IMR-90 (cell line): ENCODE data around the gene TMEM107. TPM values are rescaled to one million over a fixed set of nuclear protein-coding genes. Genes with fewer than 3 reads are reported as not detected.

ENCODE experiments used
- ATAC-seq: fragments of 200-7000 bp; cut with Tn5 transposase; 2 replicates; pipeline ENCODE4 v1.9.1; 2020; ENCODE audit warnings: low read depth, mild to moderate bottlenecking, moderate library complexity
- BruUV-seq: library from RNA; stranded (reverse); fragments of 400-500 nt; replicated peaks from 2 replicates; lab custom pipeline; 2021; lab: Mats Ljungman, UMichigan
- CTCF ChIA-PET: fragments of 300-600 bp; formaldehyde crosslinking; extraction: SDS; loops from one replicate; lab custom pipeline; 2021; ENCODE audit warnings: antibody characterized with exemption; lab: Yijun Ruan, JAX
- POLR2A ChIA-PET: fragments of 300-600 bp; sonication (Branson Sonifier 250); formaldehyde crosslinking; loops from one replicate; lab custom pipeline; 2022; ENCODE audit warnings: antibody characterized with exemption; ENCODE audit not compliant: unreplicated experiment; lab: Charles Lee
- DNase-seq: peaks from one replicate; pipeline ENCODE4 v3.0.0; 2013
- H2AFZ ChIP-seq: replicated peaks from 2 replicates; pipeline ENCODE3; 2013; ENCODE audit warnings: low read length, mild to moderate bottlenecking; ENCODE audit not compliant: poor library complexity
- H2AK5ac ChIP-seq: 2 replicates; pipeline ENCODE4 v1.6.1; 2013; ENCODE audit warnings: low read depth, low read length, inconsistent platforms
- H2AK9ac ChIP-seq: replicated peaks from 2 replicates; pipeline ENCODE3; 2013; ENCODE audit warnings: mild to moderate bottlenecking, low read depth, low read length, moderate library complexity; ENCODE audit not compliant: poor library complexity
- H2BK120ac ChIP-seq: 2 replicates; pipeline ENCODE4 v1.6.1; 2013; ENCODE audit warnings: low read depth, low read length, inconsistent platforms
- H2BK15ac ChIP-seq: 3 replicates; pipeline ENCODE4 v1.6.1; 2013; ENCODE audit warnings: low read depth, low read length, inconsistent platforms
- H2BK20ac ChIP-seq: 2 replicates; pipeline ENCODE4 v1.6.1; 2013; ENCODE audit warnings: low read depth, mild to moderate bottlenecking, inconsistent platforms, low read length, moderate library complexity
- H2BK5ac ChIP-seq: 2 replicates; pipeline ENCODE4 v1.6.1; 2013; ENCODE audit warnings: mild to moderate bottlenecking, low read depth, low read length, inconsistent platforms; ENCODE audit not compliant: poor library complexity, severe bottlenecking
- H3K14ac ChIP-seq: replicated peaks from 2 replicates; pipeline ENCODE4 v1.6.1; 2013; ENCODE audit warnings: low read depth, low read length, inconsistent platforms
- H3K18ac ChIP-seq: 2 replicates; pipeline ENCODE4 v1.6.1; 2013; ENCODE audit warnings: low read depth, low read length, control low read depth
- H3K23ac ChIP-seq: 2 replicates; pipeline ENCODE4 v1.6.1; 2013; ENCODE audit warnings: low read depth, low read length, inconsistent platforms
- H3K27ac ChIP-seq: 2 replicates; pipeline ENCODE4 v1.5.1; 2013; ENCODE audit warnings: mild to moderate bottlenecking, control low read depth, low read length; ENCODE audit not compliant: insufficient read depth
- H3K27me3 ChIP-seq: 2 replicates; pipeline ENCODE4 v1.6.1; 2013; ENCODE audit warnings: low read length; ENCODE audit not compliant: control insufficient read depth, insufficient read depth
- H3K36me3 ChIP-seq: 2 replicates; pipeline ENCODE4 v1.6.1; 2013; ENCODE audit warnings: low read length, mixed read lengths; ENCODE audit not compliant: control insufficient read depth, insufficient read depth
- H3K4ac ChIP-seq: 2 replicates; pipeline ENCODE4 v1.6.1; 2013; ENCODE audit warnings: low read depth, low read length, inconsistent platforms
- H3K4me1 ChIP-seq: 2 replicates; pipeline ENCODE4 v1.6.1; 2013; ENCODE audit warnings: low read length, mixed read lengths; ENCODE audit not compliant: control insufficient read depth, insufficient read depth
- H3K4me2 ChIP-seq: 2 replicates; pipeline ENCODE4 v1.6.1; 2013; ENCODE audit warnings: low read depth, mild to moderate bottlenecking, control low read depth, low read length, moderate library complexity
- H3K4me3 ChIP-seq: 2 replicates; pipeline ENCODE4 v1.5.1; 2013; ENCODE audit warnings: low read depth, mild to moderate bottlenecking, control low read depth, low read length, moderate library complexity; ENCODE audit not compliant: insufficient read depth
- H3K56ac ChIP-seq: 2 replicates; pipeline ENCODE4 v1.6.1; 2013; ENCODE audit warnings: low read length, inconsistent platforms; ENCODE audit not compliant: insufficient read depth; ENCODE audit errors: extremely low read depth
- H3K79me1 ChIP-seq, 2 experiments: 2 replicates each; pipeline ENCODE4 v1.6.1; 2013; ENCODE audit warnings: low read length in 2 of 2, inconsistent platforms in 1 of 2, low read depth in 1 of 2
- H3K9ac ChIP-seq: 2 replicates; pipeline ENCODE4 v1.6.1; 2013; ENCODE audit warnings: low read depth, low read length, control low read depth
- H3K9me1 ChIP-seq: 2 replicates; pipeline ENCODE4 v1.6.1; 2013; ENCODE audit warnings: low read length, inconsistent platforms; ENCODE audit not compliant: insufficient read depth
- H3K9me3 ChIP-seq: 2 replicates; pipeline ENCODE4 v1.6.1; 2013; ENCODE audit warnings: low read length; ENCODE audit not compliant: control insufficient read depth, insufficient read depth
- H4K20me1 ChIP-seq: 2 replicates; pipeline ENCODE4 v1.6.1; 2013; ENCODE audit warnings: low read length, inconsistent platforms; ENCODE audit not compliant: insufficient read depth
- H4K5ac ChIP-seq: 2 replicates; pipeline ENCODE4 v1.6.1; 2013; ENCODE audit warnings: mild to moderate bottlenecking, low read depth, low read length, control low read depth
- H4K8ac ChIP-seq, 2 experiments: 2 replicates each; pipeline ENCODE4 v1.6.1; 2013; ENCODE audit warnings: low read depth in 2 of 2, low read length in 2 of 2, control low read depth in 1 of 2, inconsistent platforms in 1 of 2
- H4K91ac ChIP-seq: 2 replicates; pipeline ENCODE4 v1.6.1; 2013; ENCODE audit warnings: low read depth, low read length, inconsistent platforms; ENCODE audit not compliant: insufficient read depth
- FOS ChIP-seq: fragments of 150-350 bp; IDR thresholded peaks from 2 replicates; pipeline ENCODE4 v1.6.1; 2016; ENCODE audit warnings: low read depth, low read length
- MAZ ChIP-seq: IDR thresholded peaks from 2 replicates; pipeline ENCODE4 v1.6.1; 2012; ENCODE audit warnings: low read depth, mild to moderate bottlenecking, low read length, improper control_type of control experiment, moderate library complexity, borderline replicate concordance
- RAD21 ChIP-seq: IDR thresholded peaks from 2 replicates; pipeline ENCODE4 v1.6.1; 2012; ENCODE audit warnings: low read length, improper control_type of control experiment
- WGBS, 2 experiments: methylation state at CpG; one replicate each; pipeline versions ENCODE4 v1.1.5 to v1.1.7; 2013; ENCODE audit warnings: missing lambda C conversion rate in 2 of 2; ENCODE audit not compliant: insufficient read length in 1 of 2; ENCODE audit errors: extremely low coverage in 2 of 2; 5-methylcytosine and 5-hydroxymethylcytosine counted together
- dilution Hi-C: fragments of 300-500 bp; cut with HindIII; formaldehyde crosslinking; loops from one replicate; pipeline ENCODE4 v1.14.3; 2018; ENCODE audit warnings: low sequenced_read_pairs; ENCODE audit not compliant: unreplicated experiment
- in situ Hi-C: fragments of 300-500 bp; cut with MboI; formaldehyde crosslinking; loops from 3 replicates; pipeline ENCODE4 v1.14.3; 2019; ENCODE audit warnings: low sequenced_read_pairs, inconsistent platforms, mixed read lengths
- intact Hi-C: fragments of 100-400 bp; cut with micrococcal nuclease; formaldehyde crosslinking; loops from 2 replicates; pipeline ENCODE4 v1.10.0; 2022
- polyA plus RNA-seq, 3 experiments: library from polyadenylated mRNA; depleted of rRNA; stranded (reverse); fragments of >200 nt; gene quantifications; 2 replicates each; pipeline ENCODE4 v1.2.3, GENCODE V29; 2012; ENCODE audit warnings: low replicate concordance in 1 of 3
- total RNA-seq: library from RNA; depleted of rRNA; stranded (reverse); fragments of >200 nt; gene quantifications from 2 replicates; pipeline ENCODE4 v1.2.3, GENCODE V29; 2012

The TMEM107 gene
- total and polyA plus RNA-seq, 2 of the 4 experiments (the other 2 are of a cell fraction) = 12.9 to 14.3 TPM

- H3K4ac ChIP-seq = no peak overlapping the region; the same call in 1 of the 2 replicates
- POLR2A ChIA-PET = no interaction called here
- H3K4me3 ChIP-seq = peak overlapping the region; percentile 50
- peak overlapping the region; percentile 56 for H2BK5ac ChIP-seq
- H4K5ac ChIP-seq = no peak overlapping the region
- peak overlapping the region; percentile 52; the same call in 1 of the 2 replicates for H3K56ac ChIP-seq
- peaks cover 22% of the 10 kb centered on the region for H4K20me1 ChIP-seq
- peak; percentile 0; the same call in 1 of the 2 replicates for ATAC-seq
- no peak overlapping the region for H4K91ac ChIP-seq
- peak overlapping the region; percentile 22 for H3K27ac ChIP-seq
- 0% methylated on average over 18 of the region's 23 CpGs; no CpG with 5 or more reads in 1 of the 2 experiments for whole genome bisulfite sequencing, 2 experiments
- TF ChIP-seq FOS = no peak
- 0 out of 2 replicates have a peak, but pooled peaks have one; percentile 54 for TF ChIP-seq MAZ
- no peak for TF ChIP-seq RAD21
- peak overlapping the region; percentile 92 for H2AFZ ChIP-seq
- H3K9me3 ChIP-seq = no peaks in the 10 kb centered on the region
- DNase-seq = no peak
- dilution Hi-C loops = no loop called here
- no peaks in the 10 kb centered on the region for H3K27me3 ChIP-seq
- intact Hi-C loops = loop anchor here (2.0 to 5.0 kb wide), 2 partner anchors 62 to 116 kb away; partner anchors contain the start of gene HES7
- H3K18ac ChIP-seq = peak overlapping the region; percentile 4; the same call in 1 of the 2 replicates
- H3K9me1 ChIP-seq = peaks cover 12% of the 10 kb centered on the region
- peak overlapping the region; percentile 58 for H3K14ac ChIP-seq
- H2AK5ac ChIP-seq = no peak overlapping the region
- H3K79me1 ChIP-seq = peaks cover 0 to 16% of the 10 kb centered on the region in 2 experiments; a peak in 2 of 4 replicates
- no peaks in the 10 kb centered on the region for H3K36me3 ChIP-seq
- peak overlapping the region; percentile 25; the same call in 1 of the 2 replicates for H3K23ac ChIP-seq
- H4K8ac ChIP-seq = peak overlapping the region in 1 of 2 experiments; percentile 20; a peak in 1 of 4 replicates
- H3K9ac ChIP-seq = peak overlapping the region; percentile 59
- no peak overlapping the region for H2BK15ac ChIP-seq
- in situ Hi-C loops = no loop called here
- peak overlapping the region; percentile 13 for H2AK9ac ChIP-seq
- H3K4me2 ChIP-seq = peak overlapping the region; percentile 41
- no peak overlapping the region for H2BK20ac ChIP-seq
- peaks cover 11% of the 10 kb centered on the region for H3K4me1 ChIP-seq
- BruUV-seq = no TSS peak
- H2BK120ac ChIP-seq = no peak overlapping the region
- CTCF ChIA-PET = interaction anchor here (1.1 kb wide), 1 partner anchor 36 kb away, joined by 3 read pairs; no protein-coding TSS in a partner anchor
Measured at GRCh38 chr17:8186446-8186786, 10.2 kb upstream of the TMEM107 start.
